GM18507 (cell line): ENCODE measurements around the gene CDC42BPA.

ENCODE experiments used
- DNase-seq: peaks from one replicate; pipeline ENCODE4 v3.0.0; 2011; ENCODE audit warnings: low read depth; ENCODE audit not compliant: insufficient read length; ENCODE audit errors: extremely low spot score
- FAIRE-seq: peaks from 2 replicates; lab custom pipeline; 2011; peaks lifted over from hg19 to GRCh38; lab: Jason Lieb, UNC

CDC42BPA gene

GRCh38 chr1:227094249-227094966, 223.9 kb downstream of the CDC42BPA start:
- no peak for DNase-seq
- no peak for FAIRE-seq

DNA sequence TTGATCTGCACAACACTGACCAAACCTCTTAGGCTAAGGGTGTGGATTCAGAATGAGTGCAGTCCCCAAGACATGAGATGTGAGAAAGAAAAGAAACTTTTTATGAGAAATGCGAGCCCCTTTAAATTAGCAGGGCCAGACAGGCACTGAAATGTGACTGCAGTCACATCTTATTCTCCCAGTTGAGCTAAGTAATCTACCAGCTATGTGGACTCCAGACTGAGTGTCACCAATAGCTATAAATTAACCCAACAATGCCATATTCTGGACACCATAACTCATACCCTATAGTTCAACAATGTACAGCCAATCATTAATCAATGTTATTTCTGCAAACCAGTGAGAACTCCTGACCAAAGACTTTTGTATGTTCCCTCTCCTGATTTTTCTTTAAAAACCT, 225.0 kb downstream of the CDC42BPA start:
- DNase-seq (no peak), FAIRE-seq (no peak)

DNA sequence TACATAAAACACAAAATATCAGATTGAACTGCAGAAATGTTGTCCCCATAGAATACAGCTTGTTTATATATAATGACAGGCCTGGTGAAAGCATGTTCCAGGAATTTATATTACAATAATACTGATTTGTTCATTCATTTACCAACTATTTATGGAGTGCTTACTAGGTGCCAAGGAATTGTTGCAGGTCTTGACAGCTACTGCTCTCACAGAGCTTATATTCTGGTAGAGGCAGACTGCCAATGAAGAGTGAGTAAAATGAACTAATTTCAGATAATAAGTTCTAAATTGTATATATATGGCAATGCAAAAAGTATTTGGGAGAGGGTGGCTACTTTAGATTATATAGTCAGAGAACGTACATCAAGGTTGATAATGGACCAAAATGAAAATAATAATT, 226.2 kb downstream of the CDC42BPA start:
- no peak for DNase-seq
- FAIRE-seq, result no peak

DNA sequence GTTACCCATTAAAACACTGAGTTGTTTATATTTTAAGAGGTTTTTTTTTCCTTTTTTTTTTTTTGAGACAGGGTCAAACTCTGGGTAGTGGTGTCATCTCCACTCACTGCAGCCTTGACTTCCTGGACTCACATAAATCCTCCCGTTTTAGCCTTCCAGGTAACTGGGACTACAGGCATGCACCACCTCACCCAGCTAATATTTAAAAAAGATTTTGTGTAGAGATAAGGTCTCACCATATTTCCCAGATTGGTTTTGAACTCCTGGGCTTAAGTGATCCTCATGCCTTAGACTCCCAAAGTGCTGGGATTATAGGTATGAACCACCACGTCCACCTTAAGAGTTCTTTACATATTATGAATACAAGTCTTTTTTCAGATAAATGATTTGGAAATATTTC, 231.7 kb downstream of the CDC42BPA start:
- DNase-seq (no peak), FAIRE-seq (no peak)

GRCh38 chr1:227082999-227083746, 235.1 kb downstream of the CDC42BPA start:
- DNase-seq, result no peak
- no peak for FAIRE-seq

DNA sequence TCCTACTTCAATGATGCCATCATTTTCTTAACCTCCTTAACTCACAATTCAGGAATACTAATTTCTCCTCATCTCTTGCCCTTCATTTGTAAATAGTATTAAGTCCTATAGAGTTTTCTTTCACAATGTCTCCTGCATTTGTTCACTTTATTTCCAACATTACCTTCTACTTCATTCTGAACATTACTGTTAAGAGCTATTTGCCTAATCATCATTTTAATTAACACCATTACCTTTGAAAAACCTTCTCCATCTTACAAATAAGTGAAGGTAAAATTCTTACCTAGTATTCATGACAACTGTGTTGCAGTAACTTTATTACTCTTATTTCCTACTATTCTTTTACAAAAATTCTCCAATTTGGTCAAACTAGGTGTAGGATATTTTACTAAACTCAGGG, 240.5 kb downstream of the CDC42BPA start:
- FAIRE-seq, result peak; percentile 15

DNA sequence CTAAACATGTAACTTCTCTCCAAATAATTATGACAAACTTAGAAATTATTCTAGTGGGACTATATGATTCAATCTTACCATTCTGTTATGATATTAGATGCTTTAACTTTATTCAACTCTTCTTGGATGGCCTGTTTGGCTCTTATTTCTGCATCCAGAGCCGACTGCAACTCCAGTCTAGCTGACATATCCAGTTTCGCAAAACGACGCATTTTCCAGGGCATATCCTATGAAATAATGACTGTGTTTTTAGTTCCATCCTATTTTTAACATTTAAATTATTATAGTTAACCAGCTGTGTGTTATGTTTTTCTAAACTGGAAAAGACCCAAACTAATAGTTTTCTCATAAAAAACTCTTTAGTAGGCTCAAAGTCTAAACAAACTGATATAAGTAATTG, 244.5 kb downstream of the CDC42BPA start:
- DNase-seq (no peak), FAIRE-seq (no peak)

More for the DNA sequence above, 240.5 kb downstream of the CDC42BPA start:
- no peak for DNase-seq

GRCh38 chr1:227072991-227073390, 245.3 kb downstream of the CDC42BPA start:
- no peak for FAIRE-seq
- no peak for DNase-seq

DNA sequence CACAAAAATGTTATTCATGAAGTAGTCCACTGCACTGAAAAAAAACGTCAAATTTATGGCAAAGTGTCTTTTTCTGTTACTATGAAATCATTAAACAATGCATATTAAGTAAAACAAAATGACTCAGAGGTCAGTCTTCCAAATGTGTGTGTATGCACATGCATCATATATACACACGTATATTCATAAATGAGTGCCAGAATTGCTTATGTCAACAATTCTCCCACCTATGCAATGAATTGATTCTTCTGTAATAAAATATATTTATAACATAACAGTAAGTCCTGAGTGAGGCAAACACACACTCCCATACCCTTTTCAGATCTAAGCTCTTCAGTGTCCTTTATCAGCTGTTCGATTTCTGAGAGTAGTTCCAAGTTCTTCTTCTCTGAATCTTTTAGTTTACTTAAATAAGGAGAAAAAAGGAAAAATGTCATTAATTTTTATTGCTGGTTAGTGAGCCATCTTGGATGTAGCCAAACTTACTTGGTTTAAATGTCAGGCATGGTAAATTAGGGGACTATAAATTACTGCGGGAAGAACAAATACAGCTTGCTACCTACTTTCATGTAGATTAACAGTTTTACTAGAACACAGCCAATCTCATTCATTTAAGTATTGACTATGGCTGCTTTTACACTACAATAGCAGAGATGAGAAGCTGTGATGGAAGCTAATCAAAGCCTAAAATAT, 246.3 kb downstream of the CDC42BPA start:
- FAIRE-seq (no peak), DNase-seq (no peak)

GRCh38 chr1:227070638-227071285, 247.5 kb downstream of the CDC42BPA start:
- DNase-seq (no peak), FAIRE-seq (no peak)

- DNase-seq (no peak), FAIRE-seq (no peak)
Measured at GRCh38 chr1:227069490-227069889, 248.8 kb downstream of the CDC42BPA start.

DNA sequence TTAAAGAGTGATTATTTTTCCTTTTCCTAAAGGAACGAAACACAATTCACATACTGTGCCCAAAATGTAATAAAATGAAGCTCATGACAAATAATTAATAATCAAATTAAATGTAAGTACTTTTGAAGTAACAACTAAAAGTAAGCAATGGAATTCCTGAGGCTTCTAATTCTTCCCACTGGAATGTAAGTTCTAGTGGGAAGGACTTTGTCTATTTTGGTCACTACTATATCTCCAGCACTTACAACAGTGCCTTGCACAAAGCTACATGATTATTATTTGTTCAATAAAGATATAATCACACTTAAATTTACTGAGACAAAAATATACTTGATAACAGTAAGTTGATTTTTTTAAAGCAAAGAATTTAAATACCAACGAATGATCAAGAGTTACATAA, 249.4 kb downstream of the CDC42BPA start:
- FAIRE-seq (no peak), DNase-seq (no peak)

- DNase-seq (no peak), FAIRE-seq (no peak)
Measured at GRCh38 chr1:227066999-227067398, 251.3 kb downstream of the CDC42BPA start.

DNA sequence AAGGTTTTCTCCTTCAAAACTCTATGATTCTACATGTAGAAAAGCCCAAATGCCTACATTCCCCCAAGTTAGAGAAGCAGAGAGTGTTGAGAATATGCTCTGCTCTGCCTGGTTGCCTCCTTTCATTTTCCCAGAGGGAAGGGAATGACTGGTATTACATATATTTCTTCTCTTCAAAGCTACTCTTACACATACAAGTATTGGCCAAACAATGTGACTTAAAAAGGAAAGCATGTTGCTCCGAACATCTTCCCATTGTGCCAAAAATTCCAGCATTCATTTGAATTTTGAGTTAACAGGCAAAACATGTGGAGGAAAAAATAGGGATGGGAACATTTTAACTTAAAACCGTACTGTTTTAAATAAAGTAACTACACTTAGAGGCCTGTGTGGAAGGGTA, 253.0 kb downstream of the CDC42BPA start:
- FAIRE-seq, result no peak
- no peak for DNase-seq

- no peak for FAIRE-seq
Measured at GRCh38 chr1:227062306-227062705, 256.0 kb downstream of the CDC42BPA start.

GRCh38 chr1:227059076-227059475, 259.2 kb downstream of the CDC42BPA start:
- FAIRE-seq (no peak), DNase-seq (no peak)

More at GRCh38 chr1:227062306-227062705, 256.0 kb downstream of the CDC42BPA start:
- no peak for DNase-seq

DNA sequence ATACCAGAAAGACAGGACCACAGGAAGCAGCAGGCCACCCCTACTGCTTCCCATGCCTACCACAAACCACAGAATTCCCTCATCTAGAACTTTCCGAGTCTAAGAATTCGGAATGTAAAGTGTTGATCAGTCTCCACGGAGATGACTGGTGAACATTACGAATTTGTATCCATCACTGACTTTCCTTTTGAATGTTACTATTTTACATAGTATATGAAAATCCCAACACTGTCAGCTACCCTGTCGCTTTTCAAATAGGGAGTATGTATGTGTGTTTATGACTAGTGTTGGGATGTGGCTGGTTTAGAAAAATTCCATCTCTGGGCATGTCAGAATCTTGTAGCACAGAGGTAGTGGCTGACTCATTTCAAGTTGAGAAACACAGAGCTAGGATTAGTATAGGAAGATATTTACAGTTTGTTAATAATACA, 260.0 kb downstream of the CDC42BPA start:
- DNase-seq (no peak), FAIRE-seq (no peak)

DNA sequence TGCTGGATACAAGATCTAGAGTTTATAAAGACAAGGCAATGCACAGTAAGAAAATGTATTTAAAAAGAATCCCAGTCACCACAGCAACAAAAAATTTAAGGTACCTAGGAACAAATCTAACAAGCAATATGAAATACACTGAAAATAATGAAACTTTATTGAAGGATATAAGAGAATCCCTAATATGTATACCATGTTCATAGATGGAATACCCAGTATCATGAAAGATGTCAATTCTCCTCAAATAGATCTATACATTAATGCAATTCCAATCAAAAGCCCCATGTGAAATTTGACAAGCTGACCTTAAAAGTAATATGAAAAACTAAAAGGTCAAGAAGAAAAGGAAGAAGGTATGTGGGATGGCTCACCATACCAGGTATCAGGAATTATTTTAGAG, 269.0 kb downstream of the CDC42BPA start:
- DNase-seq, result no peak
- FAIRE-seq, result no peak

DNA sequence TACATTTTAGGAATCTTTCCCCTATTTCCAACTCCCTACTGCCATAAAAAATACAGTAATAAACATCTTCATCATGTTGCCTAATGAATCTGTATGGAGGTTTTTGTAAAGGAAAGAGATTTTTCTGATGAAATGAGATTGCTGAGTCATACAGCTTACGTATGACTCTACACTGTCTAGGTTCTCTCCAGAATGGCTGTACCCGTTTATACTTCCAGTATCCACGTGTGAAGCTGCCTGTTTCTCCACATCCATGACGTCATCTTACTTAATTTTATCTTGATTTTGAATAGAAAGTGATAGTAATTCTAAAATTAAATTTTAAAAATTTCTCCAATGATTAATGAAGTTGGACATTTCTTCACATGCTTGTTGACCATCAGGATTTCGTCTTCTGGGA, 274.5 kb downstream of the CDC42BPA start:
- FAIRE-seq (no peak), DNase-seq (no peak)

GRCh38 chr1:227042292-227042691, 276.0 kb downstream of the CDC42BPA start:
- DNase-seq, result no peak
- FAIRE-seq, result no peak
